IMR-90 (cell line): ENCODE data around the gene SBK2. TPM values are rescaled to one million over a fixed set of nuclear protein-coding genes. Genes with fewer than 3 reads are reported as not detected.

Source experiments
- ATAC-seq: fragments of 200-7000 bp; cut with Tn5 transposase; 2 replicates; pipeline ENCODE4 v1.9.1; 2020; ENCODE audit warnings: low read depth, mild to moderate bottlenecking, moderate library complexity
- BruUV-seq: library from RNA; stranded (reverse); fragments of 400-500 nt; replicated peaks from 2 replicates; lab custom pipeline; 2021; lab: Mats Ljungman, UMichigan
- CTCF ChIA-PET: fragments of 300-600 bp; formaldehyde crosslinking; extraction: SDS; loops from one replicate; lab custom pipeline; 2021; ENCODE audit warnings: antibody characterized with exemption; lab: Yijun Ruan, JAX
- POLR2A ChIA-PET: fragments of 300-600 bp; sonication (Branson Sonifier 250); formaldehyde crosslinking; loops from one replicate; lab custom pipeline; 2022; ENCODE audit warnings: antibody characterized with exemption; ENCODE audit not compliant: unreplicated experiment; lab: Charles Lee
- DNase-seq: peaks from one replicate; pipeline ENCODE4 v3.0.0; 2013
- H2AFZ ChIP-seq: replicated peaks from 2 replicates; pipeline ENCODE3; 2013; ENCODE audit warnings: low read length, mild to moderate bottlenecking; ENCODE audit not compliant: poor library complexity
- H2AK5ac ChIP-seq: 2 replicates; pipeline ENCODE4 v1.6.1; 2013; ENCODE audit warnings: low read depth, low read length, inconsistent platforms
- H2AK9ac ChIP-seq: replicated peaks from 2 replicates; pipeline ENCODE3; 2013; ENCODE audit warnings: mild to moderate bottlenecking, low read depth, low read length, moderate library complexity; ENCODE audit not compliant: poor library complexity
- H2BK120ac ChIP-seq: 2 replicates; pipeline ENCODE4 v1.6.1; 2013; ENCODE audit warnings: low read depth, low read length, inconsistent platforms
- H2BK15ac ChIP-seq: 3 replicates; pipeline ENCODE4 v1.6.1; 2013; ENCODE audit warnings: low read depth, low read length, inconsistent platforms
- H2BK20ac ChIP-seq: 2 replicates; pipeline ENCODE4 v1.6.1; 2013; ENCODE audit warnings: low read depth, mild to moderate bottlenecking, inconsistent platforms, low read length, moderate library complexity
- H2BK5ac ChIP-seq: 2 replicates; pipeline ENCODE4 v1.6.1; 2013; ENCODE audit warnings: mild to moderate bottlenecking, low read depth, low read length, inconsistent platforms; ENCODE audit not compliant: poor library complexity, severe bottlenecking
- H3K14ac ChIP-seq: replicated peaks from 2 replicates; pipeline ENCODE4 v1.6.1; 2013; ENCODE audit warnings: low read depth, low read length, inconsistent platforms
- H3K18ac ChIP-seq: 2 replicates; pipeline ENCODE4 v1.6.1; 2013; ENCODE audit warnings: low read depth, low read length, control low read depth
- H3K23ac ChIP-seq: 2 replicates; pipeline ENCODE4 v1.6.1; 2013; ENCODE audit warnings: low read depth, low read length, inconsistent platforms
- H3K27ac ChIP-seq: 2 replicates; pipeline ENCODE4 v1.5.1; 2013; ENCODE audit warnings: mild to moderate bottlenecking, control low read depth, low read length; ENCODE audit not compliant: insufficient read depth
- H3K27me3 ChIP-seq: 2 replicates; pipeline ENCODE4 v1.6.1; 2013; ENCODE audit warnings: low read length; ENCODE audit not compliant: control insufficient read depth, insufficient read depth
- H3K36me3 ChIP-seq: 2 replicates; pipeline ENCODE4 v1.6.1; 2013; ENCODE audit warnings: low read length, mixed read lengths; ENCODE audit not compliant: control insufficient read depth, insufficient read depth
- H3K4ac ChIP-seq: 2 replicates; pipeline ENCODE4 v1.6.1; 2013; ENCODE audit warnings: low read depth, low read length, inconsistent platforms
- H3K4me1 ChIP-seq: 2 replicates; pipeline ENCODE4 v1.6.1; 2013; ENCODE audit warnings: low read length, mixed read lengths; ENCODE audit not compliant: control insufficient read depth, insufficient read depth
- H3K4me2 ChIP-seq: 2 replicates; pipeline ENCODE4 v1.6.1; 2013; ENCODE audit warnings: low read depth, mild to moderate bottlenecking, control low read depth, low read length, moderate library complexity
- H3K4me3 ChIP-seq: 2 replicates; pipeline ENCODE4 v1.5.1; 2013; ENCODE audit warnings: low read depth, mild to moderate bottlenecking, control low read depth, low read length, moderate library complexity; ENCODE audit not compliant: insufficient read depth
- H3K56ac ChIP-seq: 2 replicates; pipeline ENCODE4 v1.6.1; 2013; ENCODE audit warnings: low read length, inconsistent platforms; ENCODE audit not compliant: insufficient read depth; ENCODE audit errors: extremely low read depth
- H3K79me1 ChIP-seq, 2 experiments: 2 replicates each; pipeline ENCODE4 v1.6.1; 2013; ENCODE audit warnings: low read length in 2 of 2, inconsistent platforms in 1 of 2, low read depth in 1 of 2
- H3K9ac ChIP-seq: 2 replicates; pipeline ENCODE4 v1.6.1; 2013; ENCODE audit warnings: low read depth, low read length, control low read depth
- H3K9me1 ChIP-seq: 2 replicates; pipeline ENCODE4 v1.6.1; 2013; ENCODE audit warnings: low read length, inconsistent platforms; ENCODE audit not compliant: insufficient read depth
- H3K9me3 ChIP-seq: 2 replicates; pipeline ENCODE4 v1.6.1; 2013; ENCODE audit warnings: low read length; ENCODE audit not compliant: control insufficient read depth, insufficient read depth
- H4K20me1 ChIP-seq: 2 replicates; pipeline ENCODE4 v1.6.1; 2013; ENCODE audit warnings: low read length, inconsistent platforms; ENCODE audit not compliant: insufficient read depth
- H4K5ac ChIP-seq: 2 replicates; pipeline ENCODE4 v1.6.1; 2013; ENCODE audit warnings: mild to moderate bottlenecking, low read depth, low read length, control low read depth
- H4K8ac ChIP-seq, 2 experiments: 2 replicates each; pipeline ENCODE4 v1.6.1; 2013; ENCODE audit warnings: low read depth in 2 of 2, low read length in 2 of 2, control low read depth in 1 of 2, inconsistent platforms in 1 of 2
- H4K91ac ChIP-seq: 2 replicates; pipeline ENCODE4 v1.6.1; 2013; ENCODE audit warnings: low read depth, low read length, inconsistent platforms; ENCODE audit not compliant: insufficient read depth
- MAZ ChIP-seq: IDR thresholded peaks from 2 replicates; pipeline ENCODE4 v1.6.1; 2012; ENCODE audit warnings: low read depth, mild to moderate bottlenecking, low read length, improper control_type of control experiment, moderate library complexity, borderline replicate concordance
- SMC3 ChIP-seq: fragments of 150-350 bp; IDR thresholded peaks from 2 replicates; pipeline ENCODE4 v1.6.1; 2016; ENCODE audit warnings: low read depth, mild to moderate bottlenecking, antibody characterized with exemption, low read length, moderate library complexity
- WGBS, 2 experiments: methylation state at CpG; one replicate each; pipeline versions ENCODE4 v1.1.5 to v1.1.7; 2013; ENCODE audit warnings: missing lambda C conversion rate in 2 of 2; ENCODE audit not compliant: insufficient read length in 1 of 2; ENCODE audit errors: extremely low coverage in 2 of 2; 5-methylcytosine and 5-hydroxymethylcytosine counted together
- dilution Hi-C: fragments of 300-500 bp; cut with HindIII; formaldehyde crosslinking; loops from one replicate; pipeline ENCODE4 v1.14.3; 2018; ENCODE audit warnings: low sequenced_read_pairs; ENCODE audit not compliant: unreplicated experiment
- in situ Hi-C: fragments of 300-500 bp; cut with MboI; formaldehyde crosslinking; loops from 3 replicates; pipeline ENCODE4 v1.14.3; 2019; ENCODE audit warnings: low sequenced_read_pairs, inconsistent platforms, mixed read lengths
- intact Hi-C: fragments of 100-400 bp; cut with micrococcal nuclease; formaldehyde crosslinking; loops from 2 replicates; pipeline ENCODE4 v1.10.0; 2022
- polyA plus RNA-seq, 3 experiments: library from polyadenylated mRNA; depleted of rRNA; stranded (reverse); fragments of >200 nt; gene quantifications; 2 replicates each; pipeline ENCODE4 v1.2.3, GENCODE V29; 2012; ENCODE audit warnings: low replicate concordance in 1 of 3
- total RNA-seq: library from RNA; depleted of rRNA; stranded (reverse); fragments of >200 nt; gene quantifications from 2 replicates; pipeline ENCODE4 v1.2.3, GENCODE V29; 2012

The SBK2 gene
- total and polyA plus RNA-seq, 2 of the 4 experiments (the other 2 are of a cell fraction), result 0.48 TPM; not detected in 1

GRCh38 chr19:55488986-55489710, 47.8 kb downstream of the SBK2 start:
- Histone ChIP-seq H3K56ac (no peak overlapping the region), H2AK9ac (peak overlapping the region; percentile 80), H4K20me1 (0 out of 2 replicates have a peak, but pooled peaks cover 4% of the 10 kb centered on the region), H4K8ac (no peak overlapping the region; a peak in 2 of 4 replicates), H2BK15ac (no peak overlapping the region), H3K4me2 (no peak overlapping the region; the same call in 1 of the 2 replicates), H3K4ac (peak overlapping the region; percentile 96), H3K27ac (no peak overlapping the region), H3K9me3 (no peaks in the 10 kb centered on the region), H3K14ac (no peak overlapping the region), H3K4me1 (peaks cover 41% of the 10 kb centered on the region), H3K79me1 (peaks cover 5 to 34% of the 10 kb centered on the region in 2 experiments), H4K91ac (no peak overlapping the region), H4K5ac (no peak overlapping the region), H2BK20ac (peak overlapping the region; percentile 31; the same call in 1 of the 2 replicates), H2AK5ac (no peak overlapping the region; the same call in 1 of the 2 replicates), H3K36me3 (no peaks in the 10 kb centered on the region), H3K18ac (no peak overlapping the region), H3K23ac (no peak overlapping the region), H3K4me3 (no peak overlapping the region), H2AFZ (peak overlapping the region; percentile 54), H3K27me3 (no peaks in the 10 kb centered on the region), H3K9me1 (peaks cover 7% of the 10 kb centered on the region), H2BK120ac (peak overlapping the region; percentile 42; the same call in 1 of the 2 replicates), H2BK5ac (peak overlapping the region; percentile 9), H3K9ac (no peak overlapping the region)
- TF ChIP-seq SMC3 (no peak), MAZ (peak; percentile 6; the same call in 1 of the 2 replicates)
- intact Hi-C loops, result no loop called here
- CTCF ChIA-PET, result no interaction called here
- ATAC-seq (no peak), DNase-seq (no peak)
- in situ Hi-C loops, result loop anchor here (25.0 kb wide), 1 partner anchor 1027 kb away; the partner anchor contains the start of genes CDC42EP5 and LENG9
- POLR2A ChIA-PET, result no interaction called here
- dilution Hi-C loops, result no loop called here
- BruUV-seq, result no TSS peak
- WGBS, 2 experiments, result 60% methylated on average over 26 of the region's 36 CpGs; no CpG with 5 or more reads in 1 of the 2 experiments
